ENCODE data around the gene CD37.
"Not testable (repeated sequence)": the region's sequence is repeated elsewhere in the genome, so short reads cannot be mapped to it uniquely, and the experiment has no call there.

The CD37 gene

DNA sequence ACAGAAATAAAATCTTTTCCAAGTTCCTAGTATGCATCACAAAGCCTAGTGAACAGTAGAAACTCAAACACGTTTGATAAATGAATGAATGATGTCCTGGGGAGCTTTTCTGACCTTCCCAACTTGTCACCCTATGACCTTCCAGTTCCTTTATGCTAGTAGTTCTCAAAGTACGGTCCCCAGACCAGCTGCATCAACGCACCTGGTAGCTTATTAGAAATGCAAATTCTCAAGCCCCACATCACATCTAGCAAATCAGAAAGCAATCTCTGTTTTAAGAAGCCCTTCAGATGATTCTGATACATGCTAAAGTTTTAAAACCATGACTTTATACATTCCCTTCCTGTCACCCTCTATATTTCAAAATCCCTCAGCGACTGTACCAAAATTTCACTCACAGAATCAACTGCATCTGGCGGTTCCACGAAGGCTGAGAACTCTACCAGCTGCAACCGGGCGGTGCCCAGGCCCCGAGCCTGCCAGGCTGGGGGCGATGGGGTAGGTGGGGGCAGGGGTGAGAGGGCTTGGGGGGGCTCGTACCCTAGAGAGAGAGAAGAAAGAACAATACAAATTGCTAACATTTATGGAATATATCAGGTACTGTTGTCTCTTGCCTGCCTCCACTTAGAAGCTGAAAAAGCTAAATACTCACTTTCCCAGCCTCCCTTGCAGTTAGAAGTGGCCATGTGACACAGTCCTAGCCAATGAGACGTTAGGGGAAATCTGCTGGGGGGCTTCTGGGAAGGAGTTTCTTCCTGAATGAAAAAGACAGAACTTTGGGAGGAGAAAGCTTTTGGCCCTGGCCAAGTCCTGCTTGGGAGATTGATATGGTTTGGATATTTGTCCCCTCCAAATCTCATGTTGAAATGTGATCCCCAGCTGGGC, 13.3 kb downstream of the CD37 start:
- DNase-seq, result no peak

DNA sequence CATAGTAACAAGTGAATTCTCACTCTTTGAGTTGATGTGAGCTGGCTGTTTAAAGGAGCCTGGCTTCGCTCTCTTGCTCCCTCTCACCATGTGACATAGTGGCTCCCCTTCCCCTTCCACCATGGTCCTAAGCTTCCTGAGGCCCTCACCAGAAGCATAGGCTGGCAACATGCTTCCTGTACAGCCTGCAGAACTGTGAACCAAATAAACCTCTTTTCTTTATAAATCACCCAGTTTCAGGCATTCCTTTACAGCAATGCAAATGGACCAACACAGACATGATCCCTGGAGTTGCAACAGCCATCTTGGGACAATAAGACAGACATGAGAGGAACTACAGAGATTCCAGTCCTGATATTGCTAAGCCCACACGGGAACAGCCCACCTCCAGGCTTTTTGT, 14.4 kb downstream of the CD37 start:
- DNase-seq, result no peak

DNA sequence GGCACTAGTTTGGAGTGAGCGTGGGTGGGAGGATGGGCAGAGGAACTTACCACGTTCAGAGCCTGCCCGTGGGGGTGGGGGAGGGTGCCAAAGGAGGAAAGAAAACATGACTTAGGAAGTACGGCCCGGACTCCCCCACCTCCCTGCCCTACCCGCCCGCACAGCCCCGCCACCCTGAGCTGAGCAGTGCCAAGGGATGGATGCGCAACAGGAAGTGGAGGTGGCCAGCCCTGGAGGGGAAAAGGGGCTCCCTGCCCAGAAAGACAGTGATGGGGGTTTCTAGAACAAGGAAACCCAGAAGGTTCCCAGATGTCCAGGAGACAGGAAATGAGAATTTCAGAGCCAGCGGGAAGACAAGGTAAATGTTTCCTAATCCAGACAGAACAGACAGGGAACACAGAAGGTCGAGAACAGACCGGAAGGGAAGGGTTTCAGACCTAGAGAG, 20.7 kb downstream of the CD37 start:
- DNase-seq, result no peak

DNA sequence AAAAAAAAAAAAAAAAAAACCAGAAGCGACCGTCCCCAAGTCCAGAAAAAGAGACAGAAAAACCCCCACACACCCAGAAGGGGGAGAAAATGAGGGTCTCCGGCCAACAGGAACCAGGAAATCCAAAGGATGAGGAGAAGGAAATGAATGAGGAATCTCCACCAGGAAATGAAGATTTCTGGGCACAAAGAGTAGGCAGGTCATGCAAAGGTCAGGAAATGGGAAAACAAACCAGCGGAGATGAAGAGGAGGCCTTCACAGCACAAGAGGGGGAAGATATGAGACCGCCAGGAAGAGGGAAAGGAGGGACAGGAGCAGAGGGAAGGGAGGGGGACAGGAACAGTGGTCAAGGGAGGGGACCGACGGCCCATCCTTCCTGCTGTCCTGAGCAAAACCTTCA, 21.2 kb downstream of the CD37 start:
- no peak for DNase-seq

DNA sequence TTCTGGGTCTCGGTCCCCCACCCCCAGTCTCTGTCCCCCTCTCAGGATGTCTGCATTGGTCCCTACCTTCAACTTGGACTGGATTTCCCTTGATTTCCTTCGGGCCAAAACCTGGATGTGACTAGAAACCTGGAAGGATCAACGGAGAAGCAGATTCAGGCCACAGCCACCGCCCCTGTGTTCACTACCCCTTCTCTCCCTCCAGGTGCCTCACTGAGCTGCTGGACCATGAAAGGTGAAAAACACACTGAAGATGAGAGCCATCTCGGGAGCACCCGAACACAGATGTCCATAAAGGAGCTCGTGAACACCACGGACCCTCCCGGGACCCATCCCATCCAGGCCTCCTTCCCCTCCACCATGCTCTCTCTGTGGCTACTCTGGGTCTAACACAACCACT, 22.0 kb downstream of the CD37 start:
- no peak for DNase-seq

DNA sequence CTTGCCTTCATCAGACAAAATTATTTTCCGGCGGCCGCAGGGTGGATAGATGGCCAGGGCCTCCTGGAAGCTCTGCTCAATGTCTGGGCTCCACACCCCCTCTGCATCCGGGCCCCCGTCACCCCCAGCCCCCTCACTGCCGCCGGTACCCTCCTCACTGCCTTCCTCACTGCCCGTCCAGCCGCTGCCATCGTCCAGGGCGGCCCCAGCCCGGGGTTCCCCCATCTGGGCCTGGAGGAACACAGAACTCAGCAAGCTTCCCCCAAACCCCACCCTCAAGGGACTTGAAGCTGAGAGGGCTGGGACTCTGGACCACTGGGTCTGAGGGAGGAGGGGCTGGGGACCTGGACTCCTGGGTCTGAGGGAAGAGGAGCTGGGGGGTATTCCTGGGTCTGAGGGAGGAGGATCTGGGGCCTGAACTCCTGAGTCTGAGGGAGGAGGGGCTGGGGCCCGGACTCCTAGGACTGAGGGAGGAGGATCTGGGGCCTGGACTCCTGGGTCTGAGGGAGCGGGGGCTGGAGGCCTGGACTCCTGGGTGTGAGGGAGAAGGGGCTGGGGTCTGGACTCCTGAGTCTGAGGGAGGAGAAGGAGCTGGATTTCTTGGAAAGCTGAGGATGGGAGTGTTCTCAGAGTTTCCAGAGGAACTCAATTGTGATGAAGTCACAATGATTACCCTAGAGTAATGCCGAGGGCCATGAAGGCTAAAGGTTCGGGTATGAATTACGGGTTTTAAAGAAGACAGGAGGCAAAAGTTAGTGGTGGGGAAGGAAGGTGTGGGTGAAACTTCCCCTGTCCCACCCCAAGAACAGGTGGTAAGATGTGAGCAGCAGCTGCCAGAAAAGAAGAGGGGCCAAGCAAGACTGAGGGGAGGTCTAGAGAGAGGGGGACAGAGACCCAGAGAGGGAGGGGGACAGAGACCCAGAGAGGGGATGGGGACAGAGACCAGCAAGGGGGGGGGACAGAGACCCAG, 24.9 kb downstream of the CD37 start:
- no peak for DNase-seq

DNA sequence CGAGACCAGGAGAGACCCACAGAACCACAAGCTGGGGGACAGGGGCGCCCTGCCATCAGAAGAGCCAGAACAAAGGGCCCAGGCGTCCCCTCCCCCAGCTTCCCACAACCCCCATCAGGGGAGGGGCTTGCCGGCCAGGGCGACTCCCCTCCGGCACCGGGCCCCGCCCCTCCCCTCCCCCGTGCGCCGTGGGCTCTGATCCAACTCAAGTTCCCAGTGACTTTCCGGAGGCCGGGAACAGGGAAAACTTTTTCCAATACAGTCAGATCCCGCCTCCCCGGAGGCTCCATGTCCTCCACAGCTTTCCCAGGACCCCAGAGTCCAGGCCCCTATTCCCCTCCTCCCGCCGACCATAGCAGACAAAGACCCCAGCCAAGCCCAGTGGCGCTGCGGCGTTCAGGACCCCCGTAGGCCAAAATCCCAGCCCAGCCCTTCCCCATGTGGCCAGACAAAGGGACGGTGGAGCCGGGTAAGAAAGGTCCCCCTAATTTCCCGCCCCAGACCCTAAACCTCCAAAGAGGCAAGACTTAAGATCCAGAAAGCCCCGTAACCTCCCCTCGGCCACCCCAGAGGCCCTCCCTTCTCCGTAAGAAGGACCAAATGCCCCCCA, 26.3 kb downstream of the CD37 start:
- DNase-seq, result no peak

DNA sequence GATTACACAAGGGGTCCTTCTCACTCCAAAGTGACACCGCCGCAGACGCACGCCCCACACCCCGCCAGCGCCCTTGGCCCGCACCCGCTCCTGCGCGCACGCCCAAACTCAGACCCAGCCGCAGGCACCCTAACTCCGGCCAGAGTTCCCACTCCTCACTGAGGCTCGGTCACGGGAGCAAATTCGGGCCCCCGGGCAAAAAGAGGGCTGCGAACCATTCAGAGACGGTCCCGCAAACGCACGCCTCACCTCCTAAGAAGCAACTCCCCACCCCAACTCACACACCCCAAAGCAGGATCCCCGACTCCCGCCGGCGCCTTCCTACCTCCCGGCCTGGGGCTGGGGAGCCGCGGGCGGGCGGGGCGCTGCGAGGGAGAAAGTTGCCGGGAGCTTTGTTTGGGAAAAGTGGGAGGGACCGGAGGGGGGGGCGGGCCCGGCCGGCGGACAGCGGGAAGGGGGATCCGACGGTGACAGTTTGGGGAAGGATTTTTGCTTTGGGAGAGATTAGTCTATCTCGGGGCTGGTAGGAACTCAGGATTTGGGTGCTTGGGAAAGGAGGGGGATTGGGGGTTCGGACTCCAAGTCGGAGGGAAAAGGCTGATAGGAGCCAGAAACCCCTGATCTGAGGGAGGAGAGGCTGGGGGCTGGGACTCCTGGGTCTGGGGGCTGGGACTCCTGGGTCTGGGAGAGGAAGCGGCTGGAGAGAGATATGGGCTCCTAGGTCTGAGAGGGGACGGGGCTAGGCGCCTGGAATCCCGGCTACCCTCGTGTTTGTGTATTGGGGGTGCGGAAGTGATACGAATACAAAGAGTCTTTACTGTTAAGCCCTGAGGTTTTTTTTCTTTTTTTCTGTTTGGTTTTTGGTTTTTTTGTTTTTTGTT, 27.1 kb downstream of the CD37 start, which contains the start of gene TEAD2:
TEAD2 (minus strand) TSS at position 369 of the 881 bp plus-strand sequence. CDS start 2,341 bp downstream, outside the sequence.
- DNase-seq, result no peak

DNA sequence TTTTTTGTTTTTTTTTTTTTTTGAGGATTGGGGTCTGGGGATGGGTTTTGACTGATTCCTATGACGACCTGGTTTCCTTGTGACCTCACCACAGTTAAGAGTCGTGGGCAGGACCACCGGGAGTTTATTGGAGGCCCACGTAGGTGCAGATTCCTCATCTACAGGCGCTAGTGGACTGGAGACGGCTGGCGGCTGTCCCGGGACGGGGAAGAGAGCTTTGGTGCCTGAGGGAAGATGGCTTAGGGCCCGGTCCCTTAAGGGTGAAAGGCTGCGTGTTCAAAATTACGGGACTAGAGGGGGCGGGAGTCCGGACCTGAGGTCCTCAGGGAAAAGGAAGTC, 27.7 kb downstream of the CD37 start:
- no peak for DNase-seq

DNA sequence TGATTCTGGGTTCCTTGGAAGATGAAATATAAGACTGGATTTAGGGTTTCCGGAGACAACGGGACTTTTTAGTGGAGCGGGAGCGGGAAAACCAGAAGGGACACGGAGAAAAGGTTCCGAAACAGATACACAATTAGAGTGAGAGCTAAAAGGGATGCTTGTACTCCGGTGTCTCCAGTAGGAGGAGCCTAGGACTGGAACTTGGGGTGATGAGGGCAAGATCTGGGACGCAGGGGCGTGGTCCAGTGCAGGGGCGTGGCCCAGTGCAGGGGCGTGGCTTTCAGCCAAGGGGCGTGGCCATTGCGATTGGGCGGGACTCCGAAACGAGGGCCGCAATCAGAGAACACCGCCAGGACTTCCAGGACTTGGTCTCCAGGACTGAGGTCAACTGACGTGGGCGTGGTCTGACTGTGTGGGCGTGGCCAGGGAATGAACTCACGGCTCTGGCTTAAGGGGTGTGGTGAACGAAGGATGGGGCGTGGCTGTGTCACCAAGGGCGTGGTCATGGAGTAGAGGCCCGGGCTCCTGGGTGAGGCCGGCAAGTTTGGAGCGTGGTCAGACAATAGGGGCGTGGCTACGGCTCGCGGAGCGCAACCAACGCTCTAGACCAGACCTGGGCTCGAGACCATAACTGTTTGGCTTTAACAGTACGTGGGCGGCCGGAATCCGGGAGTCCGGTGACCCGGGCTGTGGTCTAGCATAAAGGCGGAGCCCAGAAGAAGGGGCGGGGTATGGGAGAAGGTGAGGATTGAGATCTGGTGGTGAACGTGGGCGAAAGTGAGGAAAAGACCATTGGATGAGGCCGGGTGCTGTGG, 28.3 kb downstream of the CD37 start, which contains the start of gene DKKL1:
DKKL1 (plus strand) TSS at position 610 of the 815 bp plus-strand sequence; CDS start at position 732, 122 bp downstream.
- DNase-seq, result no peak

DNA sequence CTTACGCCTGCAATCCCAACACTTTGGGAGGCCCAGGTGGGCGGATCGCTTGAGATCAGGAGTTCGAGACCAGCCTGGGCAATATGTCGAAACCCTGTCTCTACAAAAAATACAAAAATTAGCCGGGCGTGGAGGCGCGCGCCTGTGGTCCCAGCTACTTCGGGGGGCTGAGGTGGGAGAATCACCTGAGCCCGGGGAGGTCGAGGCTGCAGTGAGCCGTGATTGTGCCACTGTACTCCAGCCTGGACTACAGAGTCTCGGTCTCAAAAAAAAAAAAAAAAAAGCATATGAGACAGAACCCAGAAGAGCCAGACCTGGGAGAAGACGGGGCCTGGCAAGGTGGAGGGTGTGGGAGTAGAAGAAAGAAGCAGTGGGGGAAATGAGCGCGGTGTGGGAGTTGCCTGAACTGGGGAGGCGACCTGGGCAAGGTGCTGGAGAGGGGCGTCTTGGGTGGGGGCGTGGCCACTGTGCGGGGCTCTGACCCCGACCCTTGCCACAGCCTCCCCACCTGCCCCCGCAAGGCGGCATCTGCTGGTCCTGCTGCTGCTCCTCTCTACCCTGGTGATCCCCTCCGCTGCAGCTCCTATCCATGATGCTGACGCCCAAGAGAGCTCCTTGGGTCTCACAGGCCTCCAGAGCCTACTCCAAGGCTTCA, 29.0 kb downstream of the CD37 start:
- no peak for DNase-seq

DNA sequence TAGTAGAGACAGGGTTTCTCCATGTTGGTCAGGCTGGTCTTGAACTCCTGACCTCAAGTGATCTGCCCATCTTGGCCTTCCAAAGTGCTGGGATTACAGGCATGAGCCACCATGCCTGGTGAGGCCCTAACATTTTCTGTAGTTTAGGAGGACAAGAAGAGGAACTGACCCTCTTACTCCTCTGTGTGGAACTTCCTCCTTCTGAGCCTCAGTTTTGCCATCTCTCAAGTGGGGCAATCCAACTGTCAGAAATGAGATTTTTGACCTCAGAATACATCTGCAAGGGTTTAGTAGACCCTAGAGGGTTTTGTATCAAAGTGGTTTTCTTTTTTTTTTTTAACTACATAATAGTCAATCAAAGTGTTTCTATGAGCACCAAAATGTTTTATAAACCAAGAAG, 30.9 kb downstream of the CD37 start:
- DNase-seq, result no peak

DNA sequence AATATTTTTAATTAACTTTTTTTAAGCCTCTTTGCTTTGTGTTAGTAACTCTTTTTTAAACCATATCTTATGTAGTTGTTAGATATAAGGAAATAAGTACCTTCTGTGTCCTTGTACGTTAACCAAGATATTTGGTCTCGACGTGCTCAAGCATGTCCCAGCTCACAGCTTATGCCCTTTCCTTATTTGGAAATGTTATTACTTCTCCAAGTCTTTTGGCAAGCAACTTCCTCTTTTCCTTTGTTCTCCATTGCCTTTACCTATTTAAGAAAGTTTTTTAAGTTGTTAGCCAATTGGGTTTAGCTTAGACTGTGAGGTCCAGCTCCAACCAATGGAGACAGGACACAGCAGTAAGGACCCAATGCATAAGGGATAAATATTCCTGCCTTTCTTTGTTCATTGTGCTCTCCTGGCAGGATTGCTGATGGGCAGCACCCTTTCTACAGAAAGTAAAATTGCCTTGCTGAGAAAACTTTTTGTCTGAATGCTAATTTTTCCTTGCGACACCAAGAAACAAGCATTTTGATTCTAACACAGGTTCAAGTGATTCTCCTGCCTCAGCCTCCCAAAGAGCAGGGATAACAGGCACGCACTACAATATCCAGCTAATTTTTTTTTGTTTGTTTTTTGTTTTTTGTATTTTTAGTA, 33.6 kb downstream of the CD37 start:
- no peak for DNase-seq

DNA sequence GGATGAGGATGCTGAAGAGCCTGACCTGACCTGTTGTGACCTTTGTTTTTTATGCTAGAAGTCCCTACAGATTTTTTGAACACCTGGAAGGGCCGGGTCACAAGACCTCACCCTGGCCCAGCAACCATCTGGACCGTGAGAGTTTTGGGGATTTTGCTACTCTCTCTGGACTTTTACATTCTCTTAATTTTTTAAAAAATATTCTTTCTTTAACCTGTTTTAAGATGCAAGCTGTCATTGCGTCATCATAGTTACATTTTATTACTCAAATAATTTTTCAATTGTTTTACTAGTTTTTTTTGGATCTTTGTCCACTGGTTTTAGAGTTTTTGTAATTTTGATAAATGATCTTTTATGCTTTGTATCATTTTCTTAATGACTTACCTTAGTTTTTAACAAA, 36.0 kb downstream of the CD37 start:
- DNase-seq, result no peak

DNA sequence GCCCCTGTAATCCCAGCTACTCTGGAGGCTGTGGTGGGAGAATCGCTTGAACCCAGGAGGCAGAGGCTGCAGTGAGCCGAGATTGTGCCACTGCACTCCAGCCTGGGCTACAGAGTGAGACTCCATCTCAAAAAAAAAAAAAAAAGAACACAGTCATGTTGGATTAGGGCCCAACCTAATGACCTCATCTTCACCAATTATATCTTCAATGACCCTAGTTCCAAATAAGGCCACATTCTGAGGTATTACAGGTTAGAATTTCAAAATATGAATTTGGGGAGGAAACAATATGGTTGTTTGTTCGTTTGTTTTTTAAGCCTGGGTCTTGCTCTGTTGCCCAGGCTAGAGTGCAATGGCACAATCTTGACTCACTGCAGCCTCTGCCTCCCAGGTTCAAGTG, 38.0 kb downstream of the CD37 start:
- not testable (repeated sequence) for DNase-seq

DNA sequence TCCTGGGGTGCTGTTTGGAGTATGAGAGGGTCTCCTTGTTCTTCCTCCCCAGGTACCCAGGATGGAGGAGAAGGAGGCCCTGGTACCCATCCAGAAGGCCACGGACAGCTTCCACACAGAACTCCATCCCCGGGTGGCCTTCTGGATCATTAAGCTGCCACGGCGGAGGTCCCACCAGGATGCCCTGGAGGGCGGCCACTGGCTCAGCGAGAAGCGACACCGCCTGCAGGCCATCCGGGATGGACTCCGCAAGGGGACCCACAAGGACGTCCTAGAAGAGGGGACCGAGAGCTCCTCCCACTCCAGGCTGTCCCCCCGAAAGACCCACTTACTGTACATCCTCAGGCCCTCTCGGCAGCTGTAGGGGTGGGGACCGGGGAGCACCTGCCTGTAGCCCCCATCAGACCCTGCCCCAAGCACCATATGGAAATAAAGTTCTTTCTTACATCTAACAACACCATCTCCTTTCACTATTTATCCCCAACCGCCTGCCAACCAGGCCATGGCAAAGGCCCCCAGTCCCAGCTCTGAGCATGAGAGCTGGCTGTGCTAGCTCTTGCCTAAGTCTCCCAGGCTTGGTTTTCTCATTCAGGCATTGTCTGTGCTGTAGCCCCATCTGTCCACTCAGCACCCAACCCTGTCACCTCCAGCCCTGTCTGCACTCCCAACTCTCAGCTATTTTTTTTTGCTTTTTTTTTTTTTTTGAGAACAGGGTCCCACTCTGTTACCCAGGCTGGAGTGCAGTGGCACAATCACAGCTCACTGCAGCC, 39.6 kb downstream of the CD37 start:
- DNase-seq, result no peak

DNA sequence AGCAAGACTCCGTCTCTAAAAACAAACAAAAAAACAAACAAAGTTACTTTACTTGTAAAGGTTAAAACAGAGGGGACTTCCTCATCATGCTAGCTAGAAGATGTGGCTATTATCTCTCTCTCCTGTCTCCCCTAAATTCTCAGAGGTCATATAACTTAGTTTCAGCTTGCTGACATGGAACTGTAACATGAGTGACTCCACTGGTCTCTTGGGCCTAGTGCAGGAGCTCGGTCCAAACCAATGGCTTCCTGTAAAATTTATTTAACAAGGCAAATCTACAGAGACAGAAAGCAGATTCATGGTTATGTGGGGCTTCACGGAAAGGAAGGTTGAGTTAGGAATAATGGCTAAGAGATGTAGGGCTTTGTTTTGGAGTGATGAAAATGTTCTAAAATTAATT, 43.3 kb downstream of the CD37 start:
- no peak for DNase-seq

DNA sequence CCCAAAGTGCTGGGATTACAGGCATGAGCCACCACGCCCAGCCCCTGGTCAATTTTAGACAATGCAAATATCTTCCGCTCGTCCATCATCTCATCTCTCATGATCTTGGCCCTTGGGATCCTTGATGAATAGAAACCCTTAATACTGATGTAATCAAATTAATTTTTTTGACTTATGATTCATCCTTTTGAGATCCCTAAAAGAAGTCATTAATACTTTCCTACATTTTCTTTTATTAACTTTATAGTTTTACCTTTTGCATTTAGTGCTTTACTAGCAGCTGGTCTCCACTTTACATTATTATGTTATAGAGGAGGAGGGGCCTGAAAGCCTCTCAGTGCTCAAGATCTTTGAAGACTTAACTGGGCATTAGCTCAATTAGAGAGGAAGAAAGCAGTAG, 45.2 kb downstream of the CD37 start:
- DNase-seq, result no peak

DNA sequence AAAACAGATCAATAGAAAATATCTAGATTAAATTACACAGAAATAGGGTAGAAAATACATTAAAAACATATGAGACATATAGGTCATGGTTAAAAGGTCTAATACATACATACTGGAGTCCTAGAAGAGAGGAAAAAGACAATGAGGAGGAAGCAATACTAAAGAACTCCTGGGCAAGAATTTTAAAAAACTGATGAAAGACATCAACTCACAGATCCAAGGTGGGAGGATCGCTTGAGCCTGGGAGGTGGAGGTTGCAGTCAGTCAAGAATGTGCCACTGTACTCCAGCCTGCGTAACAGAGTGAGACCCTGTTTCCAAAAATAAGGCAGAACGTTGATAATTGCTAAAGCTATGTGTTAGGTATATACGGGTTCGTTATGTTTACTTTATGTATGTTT, 47.4 kb downstream of the CD37 start:
- DNase-seq, result no peak
